ENCODE results near the gene MTSS2. TPM values are rescaled to one million over a fixed set of nuclear protein-coding genes. Genes with fewer than 3 reads are reported as not detected.

The MTSS2 gene
- total and polyA plus RNA-seq, 2 of the 4 experiments (the other 2 are of a cell fraction), result 9.1 to 86.2 TPM

GRCh38 chr16:70678121-70678897 is 7.5 kb downstream of the MTSS2 start:
- Histone ChIP-seq H4K20me1 (ENCODE audit: insufficient read depth, low read length) (peaks cover 69% of the 10 kb centered on the region), H2AK9ac (replicated peaks; ENCODE audit: low read depth, low read length, poor library complexity) (no peak overlapping the region)

More at GRCh38 chr16:70678121-70678897, 7.5 kb downstream of the MTSS2 start:
- no peaks in the 10 kb centered on the region for H3K27me3 ChIP-seq (ENCODE audit: control insufficient read depth, insufficient read depth, low read length)
- H2BK120ac ChIP-seq (ENCODE audit: low read depth, low read length), result no peak overlapping the region
- TF ChIP-seq, protein P1, sequence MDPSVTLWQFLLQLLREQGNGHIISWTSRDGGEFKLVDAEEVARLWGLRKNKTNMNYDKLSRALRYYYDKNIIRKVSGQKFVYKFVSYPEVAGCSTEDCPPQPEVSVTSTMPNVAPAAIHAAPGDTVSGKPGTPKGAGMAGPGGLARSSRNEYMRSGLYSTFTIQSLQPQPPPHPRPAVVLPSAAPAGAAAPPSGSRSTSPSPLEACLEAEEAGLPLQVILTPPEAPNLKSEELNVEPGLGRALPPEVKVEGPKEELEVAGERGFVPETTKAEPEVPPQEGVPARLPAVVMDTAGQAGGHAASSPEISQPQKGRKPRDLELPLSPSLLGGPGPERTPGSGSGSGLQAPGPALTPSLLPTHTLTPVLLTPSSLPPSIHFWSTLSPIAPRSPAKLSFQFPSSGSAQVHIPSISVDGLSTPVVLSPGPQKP (IDR thresholded peaks at IDR 0.05; ENCODE audit: borderline replicate concordance, low read depth, low read length), result no peak
- TF ChIP-seq MAZ (IDR thresholded peaks at IDR 0.05; ENCODE audit: borderline replicate concordance, low read depth, low read length) (no peak), CTCF (conservative IDR thresholded peaks at IDR 0.05; ENCODE audit: low read depth, low read length) (no peak), USF2 (IDR thresholded peaks at IDR 0.05; ENCODE audit: low read depth, low read length) (no peak), CEBPB (IDR thresholded peaks at IDR 0.05; ENCODE audit: low read depth, low read length) (no peak), NFE2L2 (IDR thresholded peaks at IDR 0.05; ENCODE audit: low read depth, low read length) (no peak), FOS (IDR thresholded peaks at IDR 0.05; ENCODE audit: low read depth, low read length) (no peak), RAD21 (IDR thresholded peaks at IDR 0.05; ENCODE audit: low read length) (no peak), SMC3 (IDR thresholded peaks at IDR 0.05; ENCODE audit: low read depth, low read length) (no peak)
- no peak overlapping the region for H3K27ac ChIP-seq (ENCODE audit: insufficient read depth, low read length)
- H3K18ac ChIP-seq (ENCODE audit: low read depth, low read length), result no peak overlapping the region
- H3K9me1 ChIP-seq (ENCODE audit: insufficient read depth, low read length), result no peaks in the 10 kb centered on the region
- intact Hi-C loops (cut with micrococcal nuclease), result no loop called here
- no peak overlapping the region for H4K8ac ChIP-seq (ENCODE audit: low read depth in 2 of 2, low read length in 2 of 2)
- no peak overlapping the region for H4K91ac ChIP-seq (ENCODE audit: insufficient read depth, low read depth, low read length)
- dilution Hi-C loops (cut with HindIII; ENCODE audit: low sequenced_read_pairs, unreplicated experiment), result loop anchor here (10.0 kb wide), 1 partner anchor 86 kb away; no protein-coding TSS in a partner anchor
- no peak for DNase-seq
- H3K9ac ChIP-seq (ENCODE audit: low read depth, low read length), result no peak overlapping the region
- H3K56ac ChIP-seq (ENCODE audit: extremely low read depth, insufficient read depth, low read length), result no peak overlapping the region
- H3K14ac ChIP-seq (replicated peaks; ENCODE audit: low read depth, low read length), result no peak overlapping the region
- no peak overlapping the region for H3K23ac ChIP-seq (ENCODE audit: low read depth, low read length)
- H2AK5ac ChIP-seq (ENCODE audit: low read depth, low read length), result no peak overlapping the region
- no peak for ATAC-seq (ENCODE audit: low read depth)
- no peak overlapping the region for H3K4me2 ChIP-seq (ENCODE audit: low read depth, low read length)
- H3K36me3 ChIP-seq (ENCODE audit: control insufficient read depth, insufficient read depth, low read length), result peaks cover 71% of the 10 kb centered on the region
- H2AFZ ChIP-seq (replicated peaks; ENCODE audit: low read length, poor library complexity), result no peak overlapping the region
- no TSS peak for BruUV-seq (replicated peaks)
- in situ Hi-C loops (cut with MboI; ENCODE audit: low sequenced_read_pairs), result loop anchor here (25.0 kb wide), 1 partner anchor 684 kb away; the partner anchor contains the start of gene CALB2
- no peak overlapping the region for H2BK5ac ChIP-seq (ENCODE audit: low read depth, low read length, poor library complexity, severe bottlenecking)
- H2BK15ac ChIP-seq (ENCODE audit: low read depth, low read length), result no peak overlapping the region
- H4K5ac ChIP-seq (ENCODE audit: low read depth, low read length), result no peak overlapping the region
- peaks cover 25 to 75% of the 10 kb centered on the region in 2 experiments for H3K79me1 ChIP-seq (ENCODE audit: low read depth in 1 of 2, low read length in 2 of 2)
- ChIA-PET CTCF (no interaction called here), POLR2A (ENCODE audit: unreplicated experiment) (no interaction called here)
- no peak overlapping the region for H3K4ac ChIP-seq (ENCODE audit: low read depth, low read length)
- no peak overlapping the region for H3K4me3 ChIP-seq (ENCODE audit: insufficient read depth, low read depth, low read length)
- no peaks in the 10 kb centered on the region for H3K9me3 ChIP-seq (ENCODE audit: control insufficient read depth, insufficient read depth, low read length)
- no peak overlapping the region for H2BK20ac ChIP-seq (ENCODE audit: low read depth, low read length)
- WGBS, 2 experiments (ENCODE audit: extremely low coverage in 2 of 2, insufficient read length in 1 of 2), result 93% methylated on average over 6 of the region's 22 CpGs; no CpG with 5 or more reads in 1 of the 2 experiments
- H3K4me1 ChIP-seq (ENCODE audit: control insufficient read depth, insufficient read depth, low read length), result peaks cover 25% of the 10 kb centered on the region

All from IMR-90 (cell line).